OCI-LY7 (cell line): ENCODE data around the gene CPPED1.
"Not testable (repeated sequence)": the region's sequence is repeated elsewhere in the genome, so short reads cannot be mapped to it uniquely, and the experiment has no call there.

Experiments
- EZH2phosphoT487 ChIP-seq: fragments of 200-600 bp; sonication (generic); IDR thresholded peaks from 2 replicates; pipeline ENCODE4 v1.6.1; 2018; ENCODE audit warnings: low read depth, borderline replicate concordance, mild to moderate bottlenecking, mixed run types, antibody characterized with exemption, low read length, moderate library complexity, mixed read lengths
- TF ChIP-seq, protein P1 (sequence below): fragments of 200-600 bp; sonication (generic); conservative IDR thresholded peaks from 2 replicates; pipeline ENCODE4 v1.5.1; 2014; ENCODE audit warnings: mild to moderate bottlenecking, antibody characterized with exemption, low read length, moderate library complexity, mixed read lengths

GRCh38 chr16:12816791-12817214, 13.1 kb upstream of the CPPED1 start:
- TF ChIP-seq, protein P1, sequence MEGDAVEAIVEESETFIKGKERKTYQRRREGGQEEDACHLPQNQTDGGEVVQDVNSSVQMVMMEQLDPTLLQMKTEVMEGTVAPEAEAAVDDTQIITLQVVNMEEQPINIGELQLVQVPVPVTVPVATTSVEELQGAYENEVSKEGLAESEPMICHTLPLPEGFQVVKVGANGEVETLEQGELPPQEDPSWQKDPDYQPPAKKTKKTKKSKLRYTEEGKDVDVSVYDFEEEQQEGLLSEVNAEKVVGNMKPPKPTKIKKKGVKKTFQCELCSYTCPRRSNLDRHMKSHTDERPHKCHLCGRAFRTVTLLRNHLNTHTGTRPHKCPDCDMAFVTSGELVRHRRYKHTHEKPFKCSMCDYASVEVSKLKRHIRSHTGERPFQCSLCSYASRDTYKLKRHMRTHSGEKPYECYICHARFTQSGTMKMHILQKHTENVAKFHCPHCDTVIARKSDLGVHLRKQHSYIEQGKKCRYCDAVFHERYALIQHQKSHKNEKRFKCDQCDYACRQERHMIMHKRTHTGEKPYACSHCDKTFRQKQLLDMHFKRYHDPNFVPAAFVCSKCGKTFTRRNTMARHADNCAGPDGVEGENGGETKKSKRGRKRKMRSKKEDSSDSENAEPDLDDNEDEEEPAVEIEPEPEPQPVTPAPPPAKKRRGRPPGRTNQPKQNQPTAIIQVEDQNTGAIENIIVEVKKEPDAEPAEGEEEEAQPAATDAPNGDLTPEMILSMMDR, result not testable (repeated sequence)
- TF ChIP-seq EZH2phosphoT487, result not testable (repeated sequence)
